Upper lobe of right lung (tissue), 1 donor: ENCODE results near the gene CEP126. TPM values are rescaled to one million over a fixed set of nuclear protein-coding genes. Genes with fewer than 3 reads are reported as not detected.
A peak's percentile ranks its signal among the peaks of the same experiment; 100 is the strongest.
"Not testable (repeated sequence)": the region's sequence is repeated elsewhere in the genome, so short reads cannot be mapped to it uniquely, and the experiment has no call there.

ENCODE experiments used
- ATAC-seq: fragments of 200-7000 bp; cut with Tn5 transposase; one replicate; pipeline ENCODE4 v1.9.1; 2020; ENCODE audit warnings: mild to moderate bottlenecking, moderate library complexity
- DNase-seq: peaks from one replicate; pipeline ENCODE4 v3.0.0-alpha.2; 2020
- H3K27ac ChIP-seq: fragments of 200-600 bp; one replicate; pipeline ENCODE4 v1.8.0; 2022
- H3K27me3 ChIP-seq: fragments of 200-600 bp; one replicate; pipeline ENCODE4 v1.8.0; 2022; ENCODE audit warnings: mild to moderate bottlenecking
- H3K36me3 ChIP-seq: fragments of 200-600 bp; one replicate; pipeline ENCODE4 v1.8.0; 2022
- H3K4me1 ChIP-seq: fragments of 200-600 bp; one replicate; pipeline ENCODE4 v1.8.0; 2022
- H3K4me3 ChIP-seq: fragments of 200-600 bp; one replicate; pipeline ENCODE4 v1.8.0; 2022; ENCODE audit warnings: mild to moderate bottlenecking
- H3K9me3 ChIP-seq: fragments of 200-600 bp; one replicate; pipeline ENCODE4 v1.8.0; 2022
- CTCF ChIP-seq: fragments of 200-600 bp; IDR thresholded peaks from one replicate; pipeline ENCODE4 v1.8.0; 2022; ENCODE audit warnings: antibody characterized with exemption
- intact Hi-C: fragments of 100-400 bp; cut with DNase I; formaldehyde crosslinking; loops from one replicate; pipeline ENCODE4 v1.11.0; 2022
- total RNA-seq: library from RNA; stranded (reverse); fragmentation: NEBNext Ultra II Directional; extraction: Animal tissue kit (Norgen Biotek cat#: 25700); gene quantifications from one replicate; pipeline ENCODE4 v1.2.1, GENCODE V29; 2021
- donor health status: DM: no; HTN: yes; CAD: no; lungs with severe emphysema.

CEP126 gene
- total RNA-seq, 1 donor from 2014 or later = 4.3 TPM

GRCh38 chr11:101960231-101960630 is 45.4 kb downstream of the CEP126 start:
- Histone ChIP-seq H3K4me3 (no peak overlapping the region), H3K27ac (no peak overlapping the region), H3K36me3 (peaks cover 3% of the 10 kb centered on the region), H3K4me1 (no peaks in the 10 kb centered on the region), H3K27me3 (no peaks in the 10 kb centered on the region), H3K9me3 (no peaks in the 10 kb centered on the region)
- intact Hi-C loops = no loop called here
- no peak for ATAC-seq
- no peak for TF ChIP-seq CTCF
- DNase-seq = no peak

- H3K27me3 ChIP-seq, ATAC-seq, H3K4me1 ChIP-seq, H3K36me3 ChIP-seq, H3K27ac ChIP-seq, intact Hi-C loops, H3K9me3 ChIP-seq, H3K4me3 ChIP-seq: not testable (repeated sequence)
- DNase-seq = peak; percentile 26
These were observed 49.4 kb downstream of the CEP126 start for GRCh38 chr11:101964200-101964599.

GRCh38 chr11:101974255-101974654 is 59.4 kb downstream of the CEP126 start:
- H3K27ac ChIP-seq = no peak overlapping the region
- no peak for DNase-seq
- no peaks in the 10 kb centered on the region for H3K4me1 ChIP-seq
- H3K4me3 ChIP-seq = no peak overlapping the region
- intact Hi-C loops = no loop called here
- H3K36me3 ChIP-seq = no peaks in the 10 kb centered on the region
- TF ChIP-seq CTCF = peak; percentile 12
- H3K9me3 ChIP-seq = no peaks in the 10 kb centered on the region
- ATAC-seq = no peak
- no peaks in the 10 kb centered on the region for H3K27me3 ChIP-seq

- H3K27me3 ChIP-seq = no peaks in the 10 kb centered on the region
- no peaks in the 10 kb centered on the region for H3K9me3 ChIP-seq
- H3K4me1 ChIP-seq = no peaks in the 10 kb centered on the region
- no peaks in the 10 kb centered on the region for H3K36me3 ChIP-seq
- DNase-seq = no peak
- no peak for ATAC-seq
- no peak overlapping the region for H3K27ac ChIP-seq
- TF ChIP-seq CTCF = no peak
- no peak overlapping the region for H3K4me3 ChIP-seq
- intact Hi-C loops = no loop called here
These were observed 60.0 kb downstream of the CEP126 start for GRCh38 chr11:101974771-101975170.

GRCh38 chr11:101975734-101976133 is 60.9 kb downstream of the CEP126 start:
- TF ChIP-seq CTCF = no peak
- Histone ChIP-seq H3K4me1 (no peaks in the 10 kb centered on the region), H3K27ac (no peak overlapping the region), H3K36me3 (no peaks in the 10 kb centered on the region), H3K27me3 (no peaks in the 10 kb centered on the region), H3K4me3 (no peak overlapping the region), H3K9me3 (no peaks in the 10 kb centered on the region)
- ATAC-seq (no peak), DNase-seq (no peak)
- intact Hi-C loops = no loop called here

GRCh38 chr11:101987370-101987769 is 72.6 kb downstream of the CEP126 start:
- Histone ChIP-seq H3K27me3 (no peaks in the 10 kb centered on the region), H3K4me1 (no peaks in the 10 kb centered on the region), H3K4me3 (no peak overlapping the region), H3K36me3 (no peaks in the 10 kb centered on the region), H3K9me3 (no peaks in the 10 kb centered on the region), H3K27ac (no peak overlapping the region)
- DNase-seq (no peak), ATAC-seq (no peak)
- intact Hi-C loops = no loop called here
- no peak for TF ChIP-seq CTCF
